HFFc6 (cell line): ENCODE data around the gene TRAPPC3. TPM values are rescaled to one million over a fixed set of nuclear protein-coding genes. Genes with fewer than 3 reads are reported as not detected.

Source experiments
- DNase-seq: peaks from one replicate; pipeline ENCODE4 v3.0.0-alpha.2; 2018
- H3K27ac Mint-ChIP-seq: 2 replicates; pipeline ENCODE4 v1.8.0; 2020; ENCODE audit warnings: mild to moderate bottlenecking, mixed read lengths
- H3K27me3 Mint-ChIP-seq: 2 replicates; pipeline ENCODE4 v1.8.0; 2021; ENCODE audit warnings: mild to moderate bottlenecking, moderate library complexity, mixed read lengths; ENCODE audit not compliant: insufficient read depth
- H3K36me3 Mint-ChIP-seq: 2 replicates; pipeline ENCODE4 v1.8.0; 2021; ENCODE audit warnings: low read depth, mixed read lengths
- H3K4me1 Mint-ChIP-seq: 2 replicates; pipeline ENCODE4 v1.8.0; 2020; ENCODE audit warnings: low read depth, mixed read lengths
- H3K4me3 Mint-ChIP-seq: 2 replicates; pipeline ENCODE4 v1.8.0; 2020; ENCODE audit warnings: mild to moderate bottlenecking, moderate library complexity, mixed read lengths
- H3K9me3 Mint-ChIP-seq: 2 replicates; pipeline ENCODE4 v1.8.0; 2020; ENCODE audit warnings: mild to moderate bottlenecking, mixed read lengths
- CTCF ChIP-seq: fragments of 200-600 bp; sonication (generic); IDR thresholded peaks from 2 replicates; pipeline ENCODE4 v1.5.0; 2021; ENCODE audit warnings: antibody characterized with exemption, mild to moderate bottlenecking
- total RNA-seq, 6 experiments: library from RNA; stranded (reverse); fragmentation: NEBNext Ultra II Directional; extraction: Animal tissue kit (Norgen Biotek cat#: 25700); gene quantifications; 2 replicates in 1 of 6; 3 replicates in 5 of 6; pipeline ENCODE4 v1.2.3, GENCODE V29; 2021

TRAPPC3 gene
- total RNA-seq, 6 experiments from 2014 or later, result 76.6 to 93.4 (median 78.6) TPM

GRCh38 chr1:36155408-36156328 is 6.4 kb upstream of the TRAPPC3 start, which contains the start of gene MAP7D1:
TSS of gene MAP7D1 (plus strand) at chr1:36156160. CDS start at chr1:36156418, 258 bp downstream.
- Mint-ChIP-seq H3K36me3 (peaks cover 21% of the 10 kb centered on the region), H3K4me1 (peaks cover 72% of the 10 kb centered on the region), H3K4me3 (peak within 1 kb of the TSS; percentile 98), H3K27ac (peak within 1 kb of the TSS; percentile 88), H3K9me3 (no peaks in the 10 kb centered on the region), H3K27me3 (peaks cover 2% of the 10 kb centered on the region; the same call in 1 of the 2 replicates)
- TF ChIP-seq CTCF, result no peak
- DNase-seq, result peak; percentile 75

GRCh38 chr1:36154765-36155407 is 5.6 kb upstream of the TRAPPC3 start:
- no peak for DNase-seq
- H3K27ac Mint-ChIP-seq, result peak overlapping the region; percentile 88
- peaks cover 2% of the 10 kb centered on the region; the same call in 1 of the 2 replicates for H3K27me3 Mint-ChIP-seq
- peaks cover 21% of the 10 kb centered on the region for H3K36me3 Mint-ChIP-seq
- TF ChIP-seq CTCF, result no peak
- H3K4me3 Mint-ChIP-seq, result peak overlapping the region; percentile 83
- peaks cover 72% of the 10 kb centered on the region for H3K4me1 Mint-ChIP-seq
- no peaks in the 10 kb centered on the region for H3K9me3 Mint-ChIP-seq

GRCh38 chr1:36154335-36154734 is 5.0 kb upstream of the TRAPPC3 start:
- Mint-ChIP-seq H3K27ac (peak overlapping the region; percentile 88), H3K27me3 (peaks cover 2% of the 10 kb centered on the region; the same call in 1 of the 2 replicates), H3K36me3 (peaks cover 17% of the 10 kb centered on the region), H3K9me3 (no peaks in the 10 kb centered on the region), H3K4me3 (peak overlapping the region; percentile 83; the same call in 1 of the 2 replicates), H3K4me1 (peaks cover 70% of the 10 kb centered on the region)
- TF ChIP-seq CTCF, result no peak
- DNase-seq, result no peak

GRCh38 chr1:36153476-36153875 is 4.2 kb upstream of the TRAPPC3 start:
- DNase-seq, result no peak
- Mint-ChIP-seq H3K4me1 (peaks cover 63% of the 10 kb centered on the region), H3K27ac (no peak overlapping the region; the same call in 1 of the 2 replicates), H3K36me3 (peaks cover 14% of the 10 kb centered on the region), H3K27me3 (peaks cover 2% of the 10 kb centered on the region), H3K4me3 (no peak overlapping the region), H3K9me3 (no peaks in the 10 kb centered on the region)
- TF ChIP-seq CTCF, result no peak

- H3K27ac Mint-ChIP-seq, result peak overlapping the region; percentile 98
- H3K4me3 Mint-ChIP-seq, result peak overlapping the region; percentile 10; the same call in 1 of the 2 replicates
- no peak for DNase-seq
- peaks cover 8% of the 10 kb centered on the region for H3K36me3 Mint-ChIP-seq
- peaks cover 2% of the 10 kb centered on the region for H3K27me3 Mint-ChIP-seq
- H3K4me1 Mint-ChIP-seq, result peaks cover 60% of the 10 kb centered on the region
- TF ChIP-seq CTCF, result no peak
- no peaks in the 10 kb centered on the region for H3K9me3 Mint-ChIP-seq
Measured at GRCh38 chr1:36151845-36152203, 2.5 kb upstream of the TRAPPC3 start.
